DOHH2 (cell line): ENCODE measurements around the gene SPRING1.
"Not testable (repeated sequence)": the region's sequence is repeated elsewhere in the genome, so short reads cannot be mapped to it uniquely, and the experiment has no call there.

Experiments
- CTCF ChIP-seq: fragments of 200-600 bp; sonication (generic); IDR thresholded peaks from one replicate; pipeline ENCODE4 v1.5.1; 2014; ENCODE audit warnings: antibody characterized with exemption, mild to moderate bottlenecking, low read depth, low read length; ENCODE audit not compliant: poor library complexity, severe bottlenecking
- EZH2phosphoT487 ChIP-seq: fragments of 200-600 bp; sonication (generic); IDR thresholded peaks from 2 replicates; pipeline ENCODE4 v1.6.1; 2017; ENCODE audit warnings: borderline replicate concordance, mild to moderate bottlenecking, antibody characterized with exemption, low read length, moderate library complexity, mixed read lengths

DNA sequence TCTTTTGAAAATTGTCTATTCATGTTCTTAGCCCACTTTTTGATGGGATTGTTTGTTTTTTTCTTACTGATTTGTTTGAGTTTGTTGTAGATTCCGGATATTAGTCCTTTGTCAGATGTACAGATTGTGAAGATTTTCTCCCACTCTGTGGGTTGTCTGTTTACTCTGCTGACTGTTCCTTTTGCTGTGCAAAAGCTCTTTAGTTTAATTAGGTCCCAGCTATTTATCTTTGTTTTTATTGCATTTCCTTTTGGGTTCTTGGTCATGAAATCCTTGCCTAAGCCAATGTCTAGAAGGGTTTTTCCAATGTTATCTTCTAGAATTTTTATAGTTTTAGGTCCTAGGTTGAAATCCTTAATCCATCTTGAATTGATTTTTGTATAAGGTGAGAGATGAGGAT lies 16.9 kb upstream of the SPRING1 start:
- TF ChIP-seq CTCF, EZH2phosphoT487: not testable (repeated sequence)
